ENCODE data around the gene UHMK1.

GRCh38 chr1:162535501-162535900 is 37.9 kb downstream of the UHMK1 start:
- TF ChIP-seq CTCF (IDR thresholded peaks at IDR 0.05), result no peak
- TF ChIP-seq POLR2A (IDR thresholded peaks at IDR 0.05), result no peak
